ENCODE results near the gene L3MBTL1. TPM values are rescaled to one million over a fixed set of nuclear protein-coding genes. Genes with fewer than 3 reads are reported as not detected.

L3MBTL1 gene
- total RNA-seq, 4 donors from 2014 or later: 10.9 to 152 (median 23.1) TPM

- in situ Hi-C loops (cut with MboI; ENCODE audit: low pct_ligation_motif_present in 1 of 4, low pct_unique_long_range_greater_than_20kb in 1 of 4, low sequenced_read_pairs in 3 of 4): no loop called here
Observed at GRCh38 chr20:43513931-43514647, 6.6 kb downstream of the L3MBTL1 start.

GRCh38 chr20:43514648-43514999 lies 7.1 kb downstream of the L3MBTL1 start:
- H3K27me3 ChIP-seq: no peaks in the 10 kb centered on the region
- TF ChIP-seq POLR2AphosphoS5 (IDR thresholded peaks at IDR 0.05): no peak
- TF ChIP-seq EP300 (IDR thresholded peaks at IDR 0.05; ENCODE audit: low read depth): no peak
- peak in 1 of 5 experiments; percentile 7 for TF ChIP-seq CTCF (IDR thresholded peaks at IDR 0.05)
- peak; percentile 29 for TF ChIP-seq POLR2A (IDR thresholded peaks at IDR 0.05)
- no peak for DNase-seq
- in situ Hi-C loops (cut with MboI; ENCODE audit: low pct_ligation_motif_present in 1 of 4, low pct_unique_long_range_greater_than_20kb in 1 of 4, low sequenced_read_pairs in 3 of 4) (no loop called here), intact Hi-C loops (cut with DNase I; ENCODE audit: low total_unique reads) (no loop called here)
- peak overlapping the region; percentile 31 to 76 (median 72) for H3K27ac ChIP-seq
- no peaks in the 10 kb centered on the region for H3K9me3 ChIP-seq
- H3K4me1 ChIP-seq: peaks cover 0 to 9% (median 6%) of the 10 kb centered on the region in 4 donors
- H3K4me3 ChIP-seq: peak overlapping the region; percentile 13 to 62 (median 54)
- 63 to 98% methylated on average over 8 to 27 of the region's 27 CpGs for WGBS, 2 donors (ENCODE audit: low coverage in 1 of 2)
- H3K36me3 ChIP-seq: no peaks in the 10 kb centered on the region

More at GRCh38 chr20:43513931-43514647, 6.6 kb downstream of the L3MBTL1 start:
- no peak for TF ChIP-seq POLR2A (IDR thresholded peaks at IDR 0.05)
- TF ChIP-seq CTCF (IDR thresholded peaks at IDR 0.05): peak; percentile 13 to 59 (median 22)
- TF ChIP-seq POLR2AphosphoS5 (IDR thresholded peaks at IDR 0.05): peak in 2 of 3 donors; percentile 25 to 46
- no peak for TF ChIP-seq EP300 (IDR thresholded peaks at IDR 0.05; ENCODE audit: low read depth)
- Histone ChIP-seq H3K27ac (peak overlapping the region; percentile 31 to 76 (median 72)), H3K36me3 (no peaks in the 10 kb centered on the region), H3K4me3 (peak overlapping the region; percentile 13 to 62 (median 54)), H3K27me3 (no peaks in the 10 kb centered on the region), H3K4me1 (peaks cover 0 to 9% (median 6%) of the 10 kb centered on the region in 4 donors), H3K9me3 (no peaks in the 10 kb centered on the region)
- intact Hi-C loops (cut with DNase I; ENCODE audit: low total_unique reads): no loop called here
- 51 to 70% methylated on average over 2 to 37 of the region's 39 CpGs for WGBS, 2 donors (ENCODE audit: low coverage in 1 of 2)
- peak; percentile 98 for DNase-seq

- Histone ChIP-seq H3K27ac (no peak overlapping the region), H3K36me3 (no peaks in the 10 kb centered on the region), H3K4me1 (peaks cover 0 to 9% (median 6%) of the 10 kb centered on the region in 4 donors), H3K4me3 (no peak overlapping the region), H3K27me3 (no peaks in the 10 kb centered on the region), H3K9me3 (no peaks in the 10 kb centered on the region)
- in situ Hi-C loops (cut with MboI; ENCODE audit: low pct_ligation_motif_present in 1 of 4, low pct_unique_long_range_greater_than_20kb in 1 of 4, low sequenced_read_pairs in 3 of 4) (no loop called here), intact Hi-C loops (cut with DNase I; ENCODE audit: low total_unique reads) (no loop called here)
- DNase-seq: no peak
- WGBS, 2 donors (ENCODE audit: low coverage in 1 of 2): 40 to 83% methylated on average over 1 to 2 of the region's 2 CpGs
- TF ChIP-seq POLR2AphosphoS5 (IDR thresholded peaks at IDR 0.05): no peak
- no peak for TF ChIP-seq POLR2A (IDR thresholded peaks at IDR 0.05)
Observed at GRCh38 chr20:43515628-43516027, 8.1 kb downstream of the L3MBTL1 start.

GRCh38 chr20:43516251-43516824 lies 8.8 kb downstream of the L3MBTL1 start:
- intact Hi-C loops (cut with DNase I; ENCODE audit: low total_unique reads): no loop called here
- no peaks in the 10 kb centered on the region for H3K27me3 ChIP-seq
- no peaks in the 10 kb centered on the region for H3K36me3 ChIP-seq
- H3K4me1 ChIP-seq: peaks cover 0 to 9% (median 6%) of the 10 kb centered on the region in 4 donors
- 95 to 100% methylated on average over 1 of the region's 1 CpG for WGBS, 2 donors (ENCODE audit: low coverage in 1 of 2)
- no peak for TF ChIP-seq POLR2AphosphoS5 (IDR thresholded peaks at IDR 0.05)
- no peak for TF ChIP-seq CTCF (IDR thresholded peaks at IDR 0.05)
- no peak for TF ChIP-seq EP300 (IDR thresholded peaks at IDR 0.05; ENCODE audit: low read depth)
- TF ChIP-seq POLR2A (IDR thresholded peaks at IDR 0.05): no peak
- no peak for DNase-seq
- H3K27ac ChIP-seq: no peak overlapping the region
- in situ Hi-C loops (cut with MboI; ENCODE audit: low pct_ligation_motif_present in 1 of 4, low pct_unique_long_range_greater_than_20kb in 1 of 4, low sequenced_read_pairs in 3 of 4): no loop called here
- no peak overlapping the region for H3K4me3 ChIP-seq
- no peaks in the 10 kb centered on the region for H3K9me3 ChIP-seq
